Keratinocyte (primary cell): ENCODE data around the gene CLIC3.
"Not testable (repeated sequence)": the region's sequence is repeated elsewhere in the genome, so short reads cannot be mapped to it uniquely, and the experiment has no call there.

Source experiments
- EZH2 ChIP-seq: IDR thresholded peaks from one replicate; pipeline ENCODE4 v1.6.1; 2012; ENCODE audit warnings: inconsistent platforms, mild to moderate bottlenecking, low read length, moderate library complexity
- TF ChIP-seq, protein P1 (sequence below), 3 experiments: IDR thresholded peaks in 1 of 3; conservative IDR thresholded peaks in 1 of 3; optimal IDR thresholded peaks in 1 of 3; 2 replicates in 2 of 3; 3 replicates in 1 of 3; pipeline versions ENCODE3 to v1.5.1; 2011; ENCODE audit warnings: low read length in 3 of 3, mild to moderate bottlenecking in 3 of 3, moderate library complexity in 2 of 3, control low read depth in 1 of 3, inconsistent platforms in 1 of 3; ENCODE audit not compliant: insufficient read depth in 2 of 3; ENCODE audit errors: extremely low read depth in 1 of 3

DNA sequence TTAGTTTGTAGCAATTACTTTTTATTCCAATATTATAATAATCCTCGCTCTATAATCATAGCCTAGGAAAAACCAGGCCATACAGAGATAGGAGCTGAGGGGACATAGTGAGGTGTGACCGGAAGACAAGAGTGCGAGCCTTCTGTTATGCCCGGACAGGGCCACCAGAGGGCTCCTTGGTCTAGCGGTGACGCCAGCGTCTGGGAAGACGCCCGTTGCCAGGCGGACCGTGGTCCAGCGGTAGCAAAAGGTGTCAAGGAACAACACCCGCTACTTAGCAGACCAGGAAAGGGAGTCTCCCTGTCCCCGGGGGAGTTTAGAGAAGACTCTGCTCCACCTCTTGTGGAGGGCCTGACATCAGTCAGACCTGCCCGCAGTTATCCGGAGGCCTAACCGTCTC, 7.9 kb upstream of the CLIC3 start:
- TF ChIP-seq, protein P1, sequence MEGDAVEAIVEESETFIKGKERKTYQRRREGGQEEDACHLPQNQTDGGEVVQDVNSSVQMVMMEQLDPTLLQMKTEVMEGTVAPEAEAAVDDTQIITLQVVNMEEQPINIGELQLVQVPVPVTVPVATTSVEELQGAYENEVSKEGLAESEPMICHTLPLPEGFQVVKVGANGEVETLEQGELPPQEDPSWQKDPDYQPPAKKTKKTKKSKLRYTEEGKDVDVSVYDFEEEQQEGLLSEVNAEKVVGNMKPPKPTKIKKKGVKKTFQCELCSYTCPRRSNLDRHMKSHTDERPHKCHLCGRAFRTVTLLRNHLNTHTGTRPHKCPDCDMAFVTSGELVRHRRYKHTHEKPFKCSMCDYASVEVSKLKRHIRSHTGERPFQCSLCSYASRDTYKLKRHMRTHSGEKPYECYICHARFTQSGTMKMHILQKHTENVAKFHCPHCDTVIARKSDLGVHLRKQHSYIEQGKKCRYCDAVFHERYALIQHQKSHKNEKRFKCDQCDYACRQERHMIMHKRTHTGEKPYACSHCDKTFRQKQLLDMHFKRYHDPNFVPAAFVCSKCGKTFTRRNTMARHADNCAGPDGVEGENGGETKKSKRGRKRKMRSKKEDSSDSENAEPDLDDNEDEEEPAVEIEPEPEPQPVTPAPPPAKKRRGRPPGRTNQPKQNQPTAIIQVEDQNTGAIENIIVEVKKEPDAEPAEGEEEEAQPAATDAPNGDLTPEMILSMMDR (optimal IDR thresholded peaks at IDR 0.05 in 1 of 3, IDR thresholded peaks at IDR 0.05 in 1 of 3, conservative IDR thresholded peaks at IDR 0.05 in 1 of 3; ENCODE audit: extremely low read depth in 1 of 3, insufficient read depth in 2 of 3, low read length in 3 of 3): peak in 1 of 3 experiments; percentile 15
- TF ChIP-seq EZH2: not testable (repeated sequence)
